Suppressor macrophage treated with lipopolysaccharide for 4 hours (primary cell): Measurements from ENCODE around the gene LRRC46.

ENCODE experiments used
- DNase-seq: peaks from one replicate; pipeline ENCODE4 v3.0.0-alpha.2; 2020

The LRRC46 gene

DNA sequence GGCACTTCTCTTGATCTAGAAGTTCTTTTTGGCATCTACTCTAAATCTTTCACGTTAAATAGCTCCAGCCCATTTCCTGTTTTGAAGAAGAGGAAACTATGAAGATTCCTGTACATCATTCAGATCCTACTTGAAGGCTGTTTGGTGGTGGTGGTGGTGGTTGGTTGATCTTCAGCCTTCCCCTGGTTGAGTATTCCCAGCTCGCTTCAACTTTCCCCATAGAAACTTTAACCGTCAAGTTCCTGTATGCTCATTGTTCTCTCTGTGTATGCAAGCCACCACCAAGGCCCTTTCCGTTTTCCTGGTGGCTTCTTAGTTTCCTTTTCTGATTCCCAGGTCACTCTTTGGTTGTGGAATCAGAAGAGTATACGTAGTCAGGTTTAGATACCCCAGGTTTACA, 3.3 kb downstream of the LRRC46 start:
- no peak for DNase-seq

DNA sequence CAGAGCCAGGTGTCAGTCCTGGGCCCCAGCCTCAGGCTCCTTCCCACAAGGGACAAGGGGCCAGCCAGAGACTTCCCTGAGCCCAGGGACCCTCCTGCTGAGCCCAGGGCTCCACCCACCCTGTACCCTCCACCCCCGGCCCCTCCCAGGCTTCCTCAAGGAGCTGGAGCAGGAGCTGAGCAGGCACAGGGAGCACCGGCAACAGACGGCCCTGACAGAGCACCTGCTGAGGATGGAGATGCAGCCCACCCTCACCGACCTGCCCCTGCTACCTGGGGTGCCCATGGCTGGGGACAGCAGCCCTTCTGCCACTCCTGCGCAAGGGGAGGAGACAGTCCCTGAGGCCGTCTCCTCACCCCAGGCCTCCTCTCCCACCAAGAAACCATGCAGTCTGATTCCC, 5.1 kb downstream of the LRRC46 start:
- no peak for DNase-seq

DNA sequence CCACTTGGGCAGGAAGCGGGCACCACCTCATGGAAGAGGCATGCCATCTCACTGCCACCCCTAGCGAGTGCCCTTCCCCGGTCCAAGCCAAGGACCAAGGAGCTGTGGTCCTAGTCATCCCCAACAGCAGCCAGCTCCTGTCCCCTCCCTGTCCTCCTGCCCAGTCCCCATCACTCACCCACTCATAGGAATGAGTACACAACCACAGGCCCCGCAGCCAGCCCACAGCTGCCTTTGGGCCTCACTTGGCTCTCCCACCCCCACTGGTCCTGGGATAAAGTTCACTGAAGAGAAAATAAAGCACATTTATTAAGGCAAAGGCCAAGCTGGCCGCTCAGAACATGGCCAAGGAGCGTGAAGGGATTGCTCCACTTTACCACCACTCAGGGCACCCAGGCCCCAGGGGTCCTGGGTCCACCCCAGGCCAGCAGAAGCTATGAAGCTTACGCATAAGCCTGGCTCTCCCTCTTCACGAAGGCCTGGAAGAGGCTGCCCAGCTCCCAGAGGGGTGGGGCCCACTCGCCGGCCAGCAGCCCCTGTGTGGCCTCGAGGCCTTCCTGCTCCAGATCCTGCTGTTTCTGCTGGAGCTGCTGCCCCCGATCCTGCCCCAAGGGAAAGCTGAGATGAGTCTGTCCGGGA, 6.0 kb downstream of the LRRC46 start:
- DNase-seq = no peak

DNA sequence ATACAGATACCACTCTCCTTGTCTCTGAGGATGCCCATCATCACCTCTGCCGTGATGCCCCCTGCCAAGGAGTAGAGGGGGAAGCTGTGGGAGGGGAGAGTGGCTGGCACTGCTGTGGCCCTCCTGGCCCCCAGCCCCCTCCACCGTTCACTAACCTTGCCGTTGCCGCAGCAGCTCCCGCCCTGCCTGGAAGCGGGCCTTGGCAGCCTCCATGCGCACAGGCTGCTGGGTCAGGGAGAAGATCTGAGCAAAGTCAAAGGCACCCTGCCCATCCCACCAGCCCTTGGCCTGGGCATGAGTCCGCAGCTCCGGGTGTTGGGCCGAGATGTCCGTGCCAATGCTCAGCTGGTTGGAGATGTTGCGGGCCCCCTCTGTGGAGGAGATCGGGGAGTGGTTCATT, 7.2 kb downstream of the LRRC46 start:
- no peak for DNase-seq

DNA sequence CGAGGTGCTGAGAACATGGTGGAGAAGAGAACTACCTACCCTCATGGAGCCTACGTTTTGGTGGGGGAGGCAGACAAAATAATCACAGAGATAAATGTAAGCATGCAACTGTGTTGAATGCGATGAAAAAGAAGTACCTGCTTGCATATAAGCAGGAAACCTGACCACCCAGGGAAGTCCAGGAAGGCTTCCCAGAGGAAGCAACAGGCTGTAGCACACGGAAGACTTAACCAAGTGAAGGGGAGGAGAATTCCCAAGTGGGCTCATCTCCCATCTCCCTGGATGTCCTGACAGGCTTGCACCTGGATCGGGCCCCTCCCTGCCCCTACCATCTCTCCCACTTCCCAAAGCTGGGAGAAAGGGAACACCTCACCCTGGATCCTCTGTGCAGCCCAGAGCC, 7.6 kb downstream of the LRRC46 start:
- no peak for DNase-seq

DNA sequence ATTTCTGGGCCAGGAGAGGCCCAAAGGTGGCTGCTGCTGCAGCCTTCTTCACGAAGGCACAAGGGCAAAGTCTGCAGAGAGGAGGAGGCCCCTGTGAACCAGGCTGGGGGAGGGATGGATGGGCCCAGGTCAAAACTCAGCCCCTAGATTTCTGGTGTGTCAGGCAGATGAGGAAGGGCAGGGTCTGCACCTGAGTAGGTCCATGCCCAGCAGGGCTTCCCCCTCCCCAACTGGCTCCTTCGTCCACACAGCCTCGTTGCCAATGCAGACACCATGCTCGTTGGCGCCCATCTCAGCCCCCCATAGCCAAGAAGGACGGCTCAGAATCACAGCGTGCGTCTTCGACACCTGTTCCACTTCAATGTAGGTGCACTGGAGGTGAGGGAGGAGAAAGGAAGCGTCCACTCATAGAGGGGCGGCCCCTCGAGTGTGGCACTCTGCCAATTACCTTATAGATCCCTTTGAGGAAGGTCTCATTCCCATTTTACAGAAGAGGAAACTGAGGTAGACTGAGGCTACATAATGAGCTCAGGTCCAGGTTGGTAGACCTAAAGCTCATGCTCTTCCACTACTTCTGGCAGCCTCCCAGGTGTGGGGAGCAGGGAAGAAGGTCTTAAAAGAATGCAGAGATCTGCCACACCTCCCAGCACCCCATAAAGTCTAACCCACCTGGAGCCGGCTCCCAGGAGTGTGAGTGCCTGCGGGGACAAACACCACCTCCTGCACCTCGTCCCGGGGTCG, 8.7 kb downstream of the LRRC46 start:
- DNase-seq = no peak

DNA sequence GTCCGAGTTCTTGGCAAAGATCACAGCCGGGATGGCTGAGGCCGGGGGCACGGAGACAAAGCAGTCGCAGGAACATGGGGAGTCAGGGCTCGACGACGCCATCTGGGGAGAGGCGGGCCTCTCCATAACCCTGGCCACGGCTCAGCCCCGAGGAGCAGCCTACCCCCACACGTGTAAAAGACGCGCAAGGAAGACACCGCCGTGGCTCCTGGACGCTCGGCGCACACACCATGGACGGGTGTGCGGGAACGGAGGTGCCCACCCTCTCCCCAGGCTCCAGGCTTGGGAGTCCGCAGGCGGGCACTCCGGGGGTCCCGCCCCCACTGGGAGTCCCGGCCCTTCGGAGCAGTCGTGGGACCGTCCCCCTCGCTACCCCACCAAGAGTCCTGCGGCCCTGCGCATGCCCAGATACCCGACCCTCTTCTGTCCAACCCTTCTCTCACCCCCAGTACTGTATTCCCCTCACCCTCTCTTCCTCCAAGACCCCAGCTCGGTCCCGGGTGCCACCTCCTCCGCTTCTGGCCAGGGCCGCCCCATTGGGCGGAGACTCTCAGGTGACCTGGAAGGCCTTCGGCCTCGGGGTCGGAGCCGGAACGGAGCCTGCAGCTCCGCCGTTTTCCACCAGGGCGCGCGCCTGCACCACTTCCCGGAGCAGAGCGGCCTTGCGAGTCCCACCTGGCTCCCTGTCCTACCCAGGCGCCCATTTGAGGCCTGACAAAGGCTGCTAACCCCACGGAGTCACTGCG, 9.4 kb downstream of the LRRC46 start, which contains the start of gene SCRN2:
Gene SCRN2 (minus strand): TSS at position 532 of the 746 bp plus-strand sequence. CDS start 430 bp downstream, at position 102.
- peak; percentile 90 for DNase-seq

DNA sequence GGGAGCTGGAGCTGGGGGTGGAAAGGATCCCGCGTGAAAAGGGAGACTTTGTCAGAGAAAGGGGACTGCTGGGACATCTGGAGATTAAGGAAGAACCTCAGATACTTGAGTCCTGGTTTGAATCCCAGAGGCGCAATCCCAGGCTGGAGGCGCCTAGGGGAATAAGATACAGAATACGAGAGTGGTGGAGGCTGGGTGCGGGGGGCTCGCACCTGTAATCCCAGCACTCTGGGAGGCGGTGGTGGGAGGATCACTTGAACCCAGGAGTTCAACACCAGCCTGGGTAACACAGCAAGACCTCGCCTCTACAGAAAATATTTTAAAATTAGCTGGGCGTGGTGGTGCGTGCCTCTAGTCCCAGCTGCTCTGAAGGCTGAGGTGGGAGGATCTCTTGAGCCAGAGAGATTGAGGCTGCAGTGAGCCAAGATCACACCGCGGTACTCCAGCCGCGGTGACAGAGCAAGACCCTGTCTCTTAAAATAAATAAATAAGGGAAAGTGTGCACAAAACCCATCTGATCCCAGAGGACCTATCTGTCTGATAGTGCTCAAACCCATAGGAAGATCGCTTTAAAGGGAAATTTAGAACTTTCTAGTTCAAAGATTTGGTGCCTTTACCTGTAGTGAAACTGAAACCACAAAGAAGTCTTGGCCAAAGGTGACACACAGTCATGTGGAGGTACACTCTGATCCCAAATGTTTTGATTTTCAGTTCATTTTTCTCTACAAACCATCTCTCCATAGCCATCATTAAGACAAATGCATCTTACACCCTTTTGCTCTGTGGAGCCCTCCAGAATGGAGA, 10.2 kb downstream of the LRRC46 start:
- no peak for DNase-seq

DNA sequence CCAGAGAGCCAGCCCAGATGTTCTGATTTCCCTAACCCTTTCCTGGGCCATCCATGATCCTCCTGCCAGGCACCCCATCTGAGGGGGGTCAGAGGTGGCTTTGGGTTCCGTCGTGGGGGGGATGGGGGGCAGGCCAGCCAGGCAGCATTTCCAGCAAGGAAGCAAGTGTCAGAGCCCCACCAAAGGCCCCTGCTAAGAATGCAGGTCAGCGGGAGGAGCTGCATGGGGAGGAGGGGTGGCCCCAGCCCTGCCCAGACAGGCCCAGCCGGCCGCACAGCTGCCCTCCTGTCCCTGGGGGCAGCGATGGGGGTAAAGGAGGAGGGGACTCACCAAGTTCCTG, 11.9 kb downstream of the LRRC46 start:
- DNase-seq = no peak

DNA sequence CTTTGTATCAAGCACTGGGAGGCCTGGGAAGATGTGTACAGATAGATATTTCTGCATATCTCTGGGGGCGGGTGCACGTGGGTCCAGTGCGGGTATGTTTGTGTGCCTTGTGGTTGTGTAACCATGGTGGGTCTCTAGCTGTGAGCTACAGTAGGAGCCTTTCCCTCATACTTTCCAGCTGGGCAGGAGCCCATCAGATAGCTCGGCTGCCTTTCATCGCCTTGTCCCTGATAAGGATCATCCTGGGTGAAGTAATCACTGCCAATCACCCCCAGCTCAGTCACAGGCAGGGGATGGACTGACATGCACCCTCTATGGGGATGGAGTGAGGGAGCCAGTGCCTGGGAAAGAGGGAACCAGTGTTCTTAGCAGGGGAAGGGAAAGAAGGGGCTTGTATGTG, 12.8 kb downstream of the LRRC46 start:
- no peak for DNase-seq

DNA sequence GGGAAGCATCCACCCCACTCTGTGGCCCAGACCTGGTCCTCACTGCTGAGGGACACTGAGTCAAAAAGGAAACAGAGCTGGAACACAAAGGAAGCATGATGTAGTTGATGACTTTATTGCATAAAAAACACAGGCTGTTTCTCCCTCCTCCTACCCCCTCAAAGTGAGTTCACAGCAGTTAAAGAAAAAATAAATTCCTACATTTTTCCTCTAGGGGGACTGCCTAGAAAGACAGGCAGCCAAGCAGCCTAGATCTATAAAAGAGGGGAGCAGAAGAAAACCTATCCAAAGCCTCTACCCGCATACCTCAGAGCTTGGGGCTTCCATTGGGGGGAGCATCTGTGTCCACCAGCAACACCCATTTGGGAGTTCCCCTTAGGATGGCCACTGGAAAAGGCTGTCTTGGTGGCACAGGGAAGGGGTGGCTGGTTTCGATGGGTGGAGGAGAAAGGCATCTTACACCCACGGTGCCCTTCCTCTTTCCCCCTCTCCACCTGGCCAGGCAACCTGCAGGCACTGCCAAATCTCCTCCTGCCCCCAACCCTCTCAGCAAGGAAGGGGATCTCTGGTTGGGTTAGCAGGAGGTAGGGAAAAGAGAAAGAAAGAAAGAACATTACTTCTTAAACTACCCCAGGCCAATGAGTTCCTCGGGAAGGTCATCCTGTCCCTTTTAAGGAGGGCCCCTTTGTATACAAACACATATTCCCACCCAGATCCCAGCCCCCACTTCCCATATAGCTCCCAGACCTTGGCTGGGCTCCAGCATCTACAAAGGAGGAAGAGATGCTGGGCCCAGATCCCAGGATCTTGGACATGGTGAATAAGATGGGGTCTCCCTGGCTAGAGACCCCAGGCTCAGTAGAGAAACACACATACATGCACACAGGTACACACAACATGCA, 13.6 kb downstream of the LRRC46 start:
- peak; percentile 28 for DNase-seq

DNA sequence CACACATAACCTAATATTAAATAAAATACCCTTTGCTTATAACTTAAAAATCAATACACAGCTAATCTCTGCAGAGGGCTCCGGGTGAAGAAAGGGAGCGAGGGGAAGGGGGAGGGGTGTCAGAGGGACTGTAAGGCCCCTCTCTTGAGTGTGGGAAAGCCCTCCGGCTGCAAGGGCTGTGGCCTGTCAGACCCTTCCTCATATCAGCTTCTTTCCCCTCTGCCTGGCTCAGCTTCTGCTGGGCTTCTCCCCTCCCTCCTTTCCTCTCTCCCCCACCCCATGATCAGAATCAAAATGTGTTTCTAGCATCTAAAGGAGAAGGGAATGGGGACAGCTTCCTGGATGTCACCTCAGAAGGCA, 14.2 kb downstream of the LRRC46 start:
- DNase-seq = no peak

DNA sequence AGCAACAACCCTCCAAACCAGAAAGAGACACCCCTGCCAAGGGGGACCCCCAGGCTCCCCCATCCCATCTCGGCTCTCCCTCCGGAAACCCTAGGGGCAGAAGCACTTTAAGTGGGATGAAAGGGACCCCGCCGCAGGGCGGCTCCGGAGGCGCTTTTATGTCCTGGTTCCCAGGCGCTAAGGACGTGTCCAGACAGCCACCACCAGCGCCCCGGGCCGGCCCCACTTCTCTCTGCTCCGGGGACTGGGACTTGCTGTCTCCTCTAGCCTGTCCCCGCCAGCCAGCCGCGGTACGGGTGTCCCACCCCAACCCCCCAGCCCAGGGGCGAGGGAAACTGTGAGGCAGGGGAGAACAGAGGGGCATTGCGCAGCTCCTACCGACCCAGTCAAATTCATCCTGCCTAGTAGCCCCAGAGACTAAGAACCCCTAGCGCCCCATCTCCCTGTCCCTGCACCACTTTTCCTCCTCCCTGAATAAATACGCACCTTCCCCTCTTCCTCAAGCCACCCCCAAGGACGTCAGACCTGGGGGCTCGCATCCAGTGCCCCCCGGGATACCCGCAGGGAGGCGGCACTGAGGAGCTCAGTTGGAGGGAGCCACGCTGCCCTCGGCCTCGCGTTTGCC, 15.4 kb downstream of the LRRC46 start:
- no peak for DNase-seq

DNA sequence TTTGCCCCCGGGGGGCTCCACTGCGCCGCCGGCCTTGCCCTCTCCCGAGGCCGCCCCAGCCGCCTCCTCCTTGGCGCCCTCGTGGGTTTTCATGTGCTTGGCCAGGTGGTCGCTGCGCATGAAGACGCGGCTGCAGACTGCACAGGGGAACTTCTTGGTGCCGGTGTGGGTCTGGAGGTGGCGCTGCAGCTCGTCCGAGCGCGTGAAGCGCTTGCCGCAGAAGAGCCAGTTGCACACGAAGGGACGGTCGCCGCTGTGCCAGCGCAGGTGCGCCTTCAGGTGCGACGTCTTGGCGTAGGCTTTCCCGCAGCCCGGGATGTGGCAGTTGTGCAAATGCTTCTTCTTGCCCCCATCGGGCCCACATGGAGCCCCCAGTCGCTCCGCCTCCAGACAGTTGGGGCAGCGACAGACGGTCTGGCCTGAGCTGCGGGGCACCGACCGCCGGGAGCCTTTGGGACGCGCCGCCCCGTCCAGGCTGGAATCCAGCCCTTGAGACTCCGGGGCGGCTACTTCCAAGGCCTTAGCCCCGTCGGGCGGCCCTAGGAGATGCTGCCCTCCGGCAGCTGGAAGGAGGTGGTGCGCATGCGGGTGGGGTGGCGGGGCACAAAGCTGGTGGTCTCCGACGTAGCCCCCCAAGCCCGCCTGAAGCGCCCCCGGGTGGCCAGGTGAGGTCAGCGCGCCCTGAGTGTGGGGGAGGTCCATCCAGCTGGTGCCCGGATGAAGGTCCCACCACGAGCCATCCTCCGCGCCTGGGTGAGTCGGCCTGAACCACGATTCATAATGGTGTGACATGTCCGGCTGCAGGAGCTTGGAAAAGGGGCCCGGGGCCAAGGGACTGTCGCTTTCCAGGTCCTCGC, 16.1 kb downstream of the LRRC46 start:
- DNase-seq = peak; percentile 23

DNA sequence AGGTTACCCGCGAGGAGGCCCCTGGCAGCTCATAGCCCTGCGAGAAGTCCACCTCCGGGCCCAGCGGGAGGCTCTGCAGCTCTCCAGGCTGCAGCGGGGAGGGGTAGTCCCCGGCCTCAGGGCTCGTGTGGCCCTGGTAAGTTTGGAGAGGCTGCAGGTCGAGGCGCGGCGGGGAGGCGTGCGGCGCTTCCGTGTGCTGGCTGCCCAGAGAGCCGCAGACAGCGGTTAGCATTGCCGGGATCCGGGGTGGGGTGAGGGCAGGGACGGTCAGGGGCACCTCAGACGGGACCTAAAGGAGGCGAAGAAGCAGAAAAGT, 16.7 kb downstream of the LRRC46 start:
- DNase-seq = no peak

DNA sequence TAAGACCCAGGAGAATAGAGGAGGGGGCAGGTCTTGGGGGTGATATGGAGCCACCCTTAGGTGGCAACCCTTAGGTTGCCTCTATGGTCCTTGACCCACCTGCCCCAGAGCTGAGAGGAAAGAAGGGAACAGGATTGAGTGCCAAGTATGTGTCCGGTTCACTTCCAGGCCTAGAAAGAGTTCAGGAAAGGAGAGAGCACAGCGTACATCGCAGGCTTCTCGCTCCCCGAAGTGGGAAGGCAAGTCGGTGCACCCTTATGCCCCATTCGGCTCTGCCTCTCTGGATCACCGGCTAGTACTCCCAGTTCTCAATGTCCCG, 18.9 kb downstream of the LRRC46 start:
- no peak for DNase-seq

DNA sequence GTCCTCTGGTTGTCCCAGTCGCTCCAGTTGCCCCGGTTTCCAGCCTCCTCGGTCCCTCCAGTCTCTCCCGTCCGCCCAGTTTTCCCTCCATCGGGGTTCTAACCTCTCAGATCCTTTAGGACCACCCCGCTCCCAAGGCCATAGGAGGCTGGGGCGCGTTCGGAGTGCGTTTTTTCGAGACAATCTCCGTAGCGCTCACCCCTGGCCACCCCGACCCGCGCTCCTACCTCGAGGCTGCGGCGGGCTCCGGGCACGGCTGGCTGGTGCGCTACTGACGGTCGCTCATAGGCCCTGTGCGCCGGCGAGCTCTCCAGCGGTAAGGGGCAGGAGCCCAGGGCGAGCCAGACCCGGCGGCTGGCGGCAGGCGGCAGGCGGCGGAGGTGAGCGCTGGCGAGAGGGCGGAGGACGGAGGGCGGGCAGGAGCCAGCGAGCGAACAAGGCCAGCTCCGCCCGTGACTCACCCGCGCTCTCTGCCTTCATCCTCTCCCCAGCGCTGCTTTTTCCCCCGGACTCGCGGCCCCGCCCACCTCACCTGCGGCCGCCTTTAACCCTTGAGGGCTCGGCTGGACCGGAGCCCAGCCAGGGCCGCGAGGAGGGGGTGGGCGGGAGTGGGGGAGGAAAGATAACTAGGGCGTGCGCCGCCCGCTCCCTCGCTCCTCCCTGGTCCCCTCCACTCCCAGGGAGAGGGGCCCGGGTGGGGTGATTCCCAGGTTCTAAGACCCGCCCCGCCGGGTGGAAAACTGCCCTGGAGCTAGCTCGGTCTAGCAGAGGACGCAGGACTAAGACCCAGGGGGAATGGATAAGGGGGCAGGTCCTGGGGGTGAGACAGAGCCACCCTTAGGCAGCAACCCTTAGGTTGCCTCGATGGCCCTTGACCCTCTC, 19.5 kb downstream of the LRRC46 start, which contains the start of gene SP6:
Gene SP6 (minus strand): TSS at position 472 of the 882 bp plus-strand sequence. CDS start 2,734 bp downstream, outside the sequence.
- peak; percentile 37 for DNase-seq

DNA sequence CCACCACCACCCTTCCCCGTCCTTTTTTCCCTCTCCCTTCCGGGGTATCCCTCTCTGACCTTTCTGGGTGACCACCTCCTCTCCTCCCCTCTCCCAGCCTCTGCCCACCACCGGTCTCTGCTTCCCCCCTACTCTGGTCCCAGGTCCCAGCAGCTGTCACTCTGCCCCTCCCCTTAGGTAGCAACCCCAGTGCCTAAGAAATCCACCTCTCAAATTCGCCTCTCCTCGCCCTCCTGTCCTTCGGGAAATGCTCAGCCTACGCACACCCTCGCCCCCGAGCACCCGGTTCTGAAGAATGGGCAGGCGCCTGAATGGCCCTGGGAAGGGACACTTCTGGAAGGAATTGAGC, 20.3 kb downstream of the LRRC46 start:
- no peak for DNase-seq

DNA sequence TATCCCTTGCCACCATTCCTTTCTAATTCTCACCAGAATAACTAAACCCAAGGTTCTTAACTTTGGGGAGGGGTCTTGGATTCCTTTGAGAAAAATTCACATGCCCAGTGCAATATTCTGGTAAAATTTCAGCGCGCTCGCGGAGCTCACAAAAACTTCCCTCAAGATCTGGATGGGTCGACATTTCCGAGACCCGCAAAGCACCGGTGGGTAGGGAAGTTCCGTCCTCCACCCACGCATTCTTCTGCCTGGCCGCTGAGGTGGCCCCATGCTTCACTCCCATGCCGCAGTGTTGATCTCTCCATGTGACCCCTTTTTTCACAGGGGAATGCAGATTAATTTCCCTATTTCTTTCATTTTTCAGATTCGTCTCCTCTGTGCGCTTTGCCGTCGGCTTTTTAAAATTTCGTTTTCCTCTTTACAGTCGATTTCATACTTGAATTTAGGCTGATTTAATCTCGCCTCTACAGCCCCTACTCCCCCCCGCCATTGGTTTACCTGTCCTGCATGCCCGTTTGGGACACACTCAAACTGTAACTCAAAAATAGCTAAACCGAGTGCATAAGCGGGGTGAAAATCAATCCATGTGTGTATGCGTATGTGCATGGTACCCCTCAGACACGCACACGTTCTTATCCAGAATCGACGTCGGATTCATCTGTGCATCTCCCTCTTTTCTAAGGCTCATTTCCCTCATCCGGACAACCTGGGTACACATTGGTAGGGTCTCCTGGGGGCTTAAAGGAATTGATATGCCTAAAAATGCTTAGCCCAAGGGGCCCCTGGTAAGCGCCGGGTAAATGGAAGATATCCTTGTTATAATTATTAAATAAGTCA, 20.9 kb downstream of the LRRC46 start:
- peak; percentile 49 for DNase-seq
